OCI-LY7 (cell line): Measurements from ENCODE around the gene CLSTN2. TPM values are rescaled to one million over a fixed set of nuclear protein-coding genes. Genes with fewer than 3 reads are reported as not detected.

Source experiments
- BruUV-seq: library from RNA; stranded (reverse); fragments of 400-500 nt; replicated peaks from 2 replicates; lab custom pipeline; 2021; lab: Mats Ljungman, UMichigan
- CTCF ChIA-PET: fragments of 300-600 bp; sonication (Branson Sonifier 250); formaldehyde crosslinking; loops from one replicate; lab custom pipeline; 2022; ENCODE audit warnings: antibody characterized with exemption; ENCODE audit not compliant: unreplicated experiment; lab: Charles Lee
- POLR2A ChIA-PET: fragments of 300-600 bp; sonication (Branson Sonifier 250); formaldehyde crosslinking; loops from one replicate; lab custom pipeline; 2022; ENCODE audit warnings: antibody characterized with exemption; lab: Charles Lee
- DNase-seq: peaks from one replicate; pipeline ENCODE4 v3.0.0-alpha.2; 2015; ENCODE audit warnings: low spot score
- H2AFZ ChIP-seq: fragments of 200-600 bp; sonication (generic), shearing (Covaris generic); 2 replicates; pipeline ENCODE4 v1.6.1; 2014; ENCODE audit warnings: mild to moderate bottlenecking, antibody characterized with exemption, low read length, moderate library complexity
- H3K27ac ChIP-seq: fragments of 200-600 bp; sonication (generic); 2 replicates; pipeline ENCODE4 v1.5.1; 2014; ENCODE audit warnings: mixed run types, low read depth, mild to moderate bottlenecking, moderate library complexity, low read length, inconsistent platforms; ENCODE audit not compliant: poor library complexity, severe bottlenecking
- H3K36me3 ChIP-seq: fragments of 200-600 bp; sonication (generic); 2 replicates; pipeline ENCODE4 v1.6.1; 2014; ENCODE audit warnings: mild to moderate bottlenecking, antibody characterized with exemption, low read length, moderate library complexity, mixed read lengths; ENCODE audit not compliant: insufficient read depth
- H3K4me1 ChIP-seq: fragments of 200-600 bp; sonication (generic); 2 replicates; pipeline ENCODE4 v1.5.1; 2014; ENCODE audit warnings: mild to moderate bottlenecking, low read length; ENCODE audit not compliant: insufficient read depth, poor library complexity, severe bottlenecking
- H3K4me2 ChIP-seq: fragments of 200-600 bp; sonication (generic); 2 replicates; pipeline ENCODE4 v1.6.1; 2014; ENCODE audit warnings: mild to moderate bottlenecking, low read length
- H3K4me3 ChIP-seq: fragments of 200-600 bp; sonication (generic); 2 replicates; pipeline ENCODE4 v1.5.1; 2014; ENCODE audit warnings: mild to moderate bottlenecking, low read depth, low read length; ENCODE audit not compliant: poor library complexity, severe bottlenecking
- H3K79me2 ChIP-seq: fragments of 200-600 bp; sonication (generic); 2 replicates; pipeline ENCODE4 v1.6.1; 2016; ENCODE audit warnings: low read depth, mild to moderate bottlenecking, low read length, moderate library complexity, mixed read lengths; ENCODE audit not compliant: insufficient read depth
- H3K9me2 ChIP-seq: fragments of 200-600 bp; sonication (generic); 2 replicates; pipeline ENCODE4 v1.6.1; 2016; ENCODE audit warnings: mild to moderate bottlenecking, low read length, mixed read lengths; ENCODE audit not compliant: insufficient read depth
- H3K9me3 ChIP-seq: fragments of 200-600 bp; sonication (generic); 2 replicates; pipeline ENCODE4 v1.6.1; 2014; ENCODE audit warnings: mild to moderate bottlenecking, mixed run types, low read length, mixed read lengths
- H4K20me1 ChIP-seq: fragments of 200-600 bp; sonication (generic); 2 replicates; pipeline ENCODE4 v1.6.1; 2014; ENCODE audit warnings: mild to moderate bottlenecking, antibody characterized with exemption, low read length, moderate library complexity, mixed read lengths; ENCODE audit not compliant: insufficient read depth
- EZH2phosphoT487 ChIP-seq: fragments of 200-600 bp; sonication (generic); IDR thresholded peaks from 2 replicates; pipeline ENCODE4 v1.6.1; 2018; ENCODE audit warnings: low read depth, borderline replicate concordance, mild to moderate bottlenecking, mixed run types, antibody characterized with exemption, low read length, moderate library complexity, mixed read lengths
- intact Hi-C: fragments of 100-400 bp; cut with micrococcal nuclease; formaldehyde crosslinking; loops from one replicate; pipeline ENCODE4 v1.10.0; 2022; ENCODE audit not compliant: unreplicated experiment
- total RNA-seq, 2 experiments: library from RNA; depleted of rRNA in 1 of 2; stranded (reverse); fragments of >200 nt in 1 of 2; shearing (Covaris generic) in 1 of 2; gene quantifications; 2 replicates each; pipeline ENCODE4 v1.2.3, GENCODE V29; 2014 to 2022
- TF ChIP-seq, protein P1 (sequence below): fragments of 200-600 bp; sonication (generic); conservative IDR thresholded peaks from 2 replicates; pipeline ENCODE4 v1.5.1; 2014; ENCODE audit warnings: mild to moderate bottlenecking, antibody characterized with exemption, low read length, moderate library complexity, mixed read lengths

Gene CLSTN2
- total RNA-seq, 2 experiments from 2014 or later: not detected

DNA sequence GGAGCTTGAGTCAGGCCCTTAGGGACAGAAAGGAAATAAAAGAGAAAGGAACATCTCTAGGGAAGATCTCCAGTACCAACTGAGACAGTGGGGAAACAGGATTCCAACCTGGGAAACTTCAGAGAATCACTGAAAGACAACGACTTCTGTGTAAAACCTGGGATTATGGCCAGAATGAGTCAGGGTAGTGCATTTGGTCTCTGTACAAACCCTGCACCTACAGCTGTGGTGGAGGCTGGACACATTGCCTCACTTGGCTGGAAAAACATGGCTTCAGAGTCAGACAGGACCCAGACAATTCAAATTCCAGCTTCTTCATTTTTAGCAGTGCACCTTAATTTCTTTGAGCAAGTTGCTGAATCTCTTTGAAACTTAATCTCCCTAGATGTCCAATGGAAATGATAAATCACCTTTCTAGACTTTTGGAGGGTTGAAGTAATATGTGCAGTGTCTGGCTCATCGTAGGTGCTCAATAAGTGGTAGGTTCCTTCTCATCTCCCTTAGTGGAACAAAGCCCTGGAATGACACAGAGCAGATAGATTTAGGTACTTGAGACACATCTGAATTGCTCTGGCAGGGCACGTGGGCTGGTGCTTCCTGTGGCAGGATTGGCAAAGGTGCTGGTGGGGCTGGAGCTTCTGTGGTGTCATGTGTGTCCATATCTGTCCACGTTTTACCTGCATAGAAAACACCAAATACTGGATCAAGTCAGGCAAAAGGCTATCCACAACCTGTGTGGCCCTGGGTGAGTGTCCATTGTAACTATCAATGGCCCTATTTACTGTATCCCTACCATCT lies 6.1 kb upstream of the CLSTN2 start:
- Histone ChIP-seq H3K36me3 (no peaks in the 10 kb centered on the region), H3K4me1 (no peaks in the 10 kb centered on the region), H3K4me2 (no peak overlapping the region), H2AFZ (no peak overlapping the region), H3K4me3 (no peak overlapping the region), H3K27ac (no peak overlapping the region), H3K9me3 (no peaks in the 10 kb centered on the region), H4K20me1 (no peaks in the 10 kb centered on the region), H3K79me2 (no peaks in the 10 kb centered on the region), H3K9me2 (no peaks in the 10 kb centered on the region)
- ChIA-PET POLR2A (no interaction called here), CTCF (no interaction called here)
- DNase-seq: no peak
- intact Hi-C loops: no loop called here
- TF ChIP-seq, protein P1, sequence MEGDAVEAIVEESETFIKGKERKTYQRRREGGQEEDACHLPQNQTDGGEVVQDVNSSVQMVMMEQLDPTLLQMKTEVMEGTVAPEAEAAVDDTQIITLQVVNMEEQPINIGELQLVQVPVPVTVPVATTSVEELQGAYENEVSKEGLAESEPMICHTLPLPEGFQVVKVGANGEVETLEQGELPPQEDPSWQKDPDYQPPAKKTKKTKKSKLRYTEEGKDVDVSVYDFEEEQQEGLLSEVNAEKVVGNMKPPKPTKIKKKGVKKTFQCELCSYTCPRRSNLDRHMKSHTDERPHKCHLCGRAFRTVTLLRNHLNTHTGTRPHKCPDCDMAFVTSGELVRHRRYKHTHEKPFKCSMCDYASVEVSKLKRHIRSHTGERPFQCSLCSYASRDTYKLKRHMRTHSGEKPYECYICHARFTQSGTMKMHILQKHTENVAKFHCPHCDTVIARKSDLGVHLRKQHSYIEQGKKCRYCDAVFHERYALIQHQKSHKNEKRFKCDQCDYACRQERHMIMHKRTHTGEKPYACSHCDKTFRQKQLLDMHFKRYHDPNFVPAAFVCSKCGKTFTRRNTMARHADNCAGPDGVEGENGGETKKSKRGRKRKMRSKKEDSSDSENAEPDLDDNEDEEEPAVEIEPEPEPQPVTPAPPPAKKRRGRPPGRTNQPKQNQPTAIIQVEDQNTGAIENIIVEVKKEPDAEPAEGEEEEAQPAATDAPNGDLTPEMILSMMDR: no peak
- no peak for TF ChIP-seq EZH2phosphoT487
- no TSS peak for BruUV-seq

DNA sequence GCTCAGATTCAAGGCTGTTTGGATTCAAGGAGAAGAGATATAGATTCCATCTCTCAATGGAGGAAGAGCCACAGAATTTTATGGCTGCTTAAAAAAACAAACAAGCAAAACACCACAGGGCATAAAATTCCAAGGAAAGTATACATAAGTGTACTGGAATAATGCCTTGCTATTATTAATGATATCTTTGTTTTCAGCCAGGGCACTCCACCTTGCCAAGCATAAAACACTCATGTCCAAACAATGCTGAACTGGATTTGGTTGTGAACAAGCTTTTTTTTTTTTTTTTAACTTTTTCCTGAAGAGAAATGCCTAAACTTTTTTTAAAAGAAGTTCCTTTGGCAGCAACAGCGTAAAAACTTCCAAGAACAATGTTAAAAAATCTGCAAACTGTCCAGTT lies 4.8 kb upstream of the CLSTN2 start:
- Histone ChIP-seq H3K4me1 (no peaks in the 10 kb centered on the region), H3K4me3 (no peak overlapping the region), H3K9me2 (no peaks in the 10 kb centered on the region), H2AFZ (no peak overlapping the region), H3K4me2 (no peak overlapping the region), H3K36me3 (no peaks in the 10 kb centered on the region), H3K79me2 (no peaks in the 10 kb centered on the region), H3K9me3 (no peaks in the 10 kb centered on the region), H4K20me1 (no peaks in the 10 kb centered on the region), H3K27ac (no peak overlapping the region)
- DNase-seq: no peak
- intact Hi-C loops: loop anchor here (10.0 kb wide), 1 partner anchor 935 kb away; no protein-coding TSS in a partner anchor
- no TSS peak for BruUV-seq
- TF ChIP-seq EZH2phosphoT487: no peak
- TF ChIP-seq, protein P1: no peak
- ChIA-PET CTCF (no interaction called here), POLR2A (no interaction called here)

DNA sequence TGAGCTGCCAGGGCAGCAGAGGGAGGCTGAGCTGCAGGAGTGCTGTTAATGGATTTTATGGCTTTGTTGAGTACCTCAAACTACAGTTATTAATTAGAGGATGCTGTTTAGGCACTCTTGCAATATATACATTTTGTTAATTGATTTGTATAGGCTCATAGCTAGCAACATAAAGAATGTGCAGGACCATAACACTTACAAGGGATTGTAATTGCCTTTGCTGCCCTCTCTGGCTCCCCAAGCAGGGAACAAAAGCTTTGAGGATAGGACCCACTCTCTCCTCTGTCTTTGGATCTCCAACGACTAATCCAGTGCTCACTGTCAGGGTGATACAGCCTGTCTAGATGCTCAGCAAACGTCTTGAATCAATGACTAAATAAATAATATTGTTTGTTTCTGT lies 1.2 kb upstream of the CLSTN2 start:
- intact Hi-C loops: loop anchor here (10.0 kb wide), 1 partner anchor 931 kb away; no protein-coding TSS in a partner anchor
- H4K20me1 ChIP-seq: no peaks in the 10 kb centered on the region
- no peaks in the 10 kb centered on the region for H3K4me1 ChIP-seq
- H3K9me3 ChIP-seq: no peaks in the 10 kb centered on the region
- no peaks in the 10 kb centered on the region for H3K9me2 ChIP-seq
- H2AFZ ChIP-seq: no peak overlapping the region
- TF ChIP-seq, protein P1: no peak
- no peak for TF ChIP-seq EZH2phosphoT487
- no peaks in the 10 kb centered on the region for H3K79me2 ChIP-seq
- H3K27ac ChIP-seq: no peak overlapping the region
- no peak for DNase-seq
- H3K4me3 ChIP-seq: no peak overlapping the region
- no peaks in the 10 kb centered on the region for H3K36me3 ChIP-seq
- BruUV-seq: no TSS peak
- no peak overlapping the region for H3K4me2 ChIP-seq
- POLR2A ChIA-PET: no interaction called here
- CTCF ChIA-PET: no interaction called here
